Upper lobe of right lung (tissue), 1 donor: ENCODE results near the gene PPP1R3F. TPM values are rescaled to one million over a fixed set of nuclear protein-coding genes. Genes with fewer than 3 reads are reported as not detected.

Experiments used
- ATAC-seq: fragments of 200-7000 bp; cut with Tn5 transposase; one replicate; pipeline ENCODE4 v1.9.1; 2020; ENCODE audit warnings: mild to moderate bottlenecking, moderate library complexity
- DNase-seq: peaks from one replicate; pipeline ENCODE4 v3.0.0-alpha.2; 2020
- H3K27ac ChIP-seq: fragments of 200-600 bp; one replicate; pipeline ENCODE4 v1.8.0; 2022
- H3K27me3 ChIP-seq: fragments of 200-600 bp; one replicate; pipeline ENCODE4 v1.8.0; 2022; ENCODE audit warnings: mild to moderate bottlenecking
- H3K36me3 ChIP-seq: fragments of 200-600 bp; one replicate; pipeline ENCODE4 v1.8.0; 2022
- H3K4me1 ChIP-seq: fragments of 200-600 bp; one replicate; pipeline ENCODE4 v1.8.0; 2022
- H3K4me3 ChIP-seq: fragments of 200-600 bp; one replicate; pipeline ENCODE4 v1.8.0; 2022; ENCODE audit warnings: mild to moderate bottlenecking
- H3K9me3 ChIP-seq: fragments of 200-600 bp; one replicate; pipeline ENCODE4 v1.8.0; 2022
- intact Hi-C: fragments of 100-400 bp; cut with DNase I; formaldehyde crosslinking; loops from one replicate; pipeline ENCODE4 v1.11.0; 2022
- total RNA-seq: library from RNA; stranded (reverse); fragmentation: NEBNext Ultra II Directional; extraction: Animal tissue kit (Norgen Biotek cat#: 25700); gene quantifications from one replicate; pipeline ENCODE4 v1.2.1, GENCODE V29; 2021
- TF ChIP-seq, protein P1 (sequence below): fragments of 200-600 bp; IDR thresholded peaks from one replicate; pipeline ENCODE4 v1.8.0; 2022; ENCODE audit warnings: antibody characterized with exemption
- donor health status: DM: no; HTN: yes; CAD: no; lungs with severe emphysema.

Gene PPP1R3F
- total RNA-seq, 1 donor from 2014 or later, result 6.0 TPM

- no peaks in the 10 kb centered on the region for H3K9me3 ChIP-seq
- TF ChIP-seq, protein P1, sequence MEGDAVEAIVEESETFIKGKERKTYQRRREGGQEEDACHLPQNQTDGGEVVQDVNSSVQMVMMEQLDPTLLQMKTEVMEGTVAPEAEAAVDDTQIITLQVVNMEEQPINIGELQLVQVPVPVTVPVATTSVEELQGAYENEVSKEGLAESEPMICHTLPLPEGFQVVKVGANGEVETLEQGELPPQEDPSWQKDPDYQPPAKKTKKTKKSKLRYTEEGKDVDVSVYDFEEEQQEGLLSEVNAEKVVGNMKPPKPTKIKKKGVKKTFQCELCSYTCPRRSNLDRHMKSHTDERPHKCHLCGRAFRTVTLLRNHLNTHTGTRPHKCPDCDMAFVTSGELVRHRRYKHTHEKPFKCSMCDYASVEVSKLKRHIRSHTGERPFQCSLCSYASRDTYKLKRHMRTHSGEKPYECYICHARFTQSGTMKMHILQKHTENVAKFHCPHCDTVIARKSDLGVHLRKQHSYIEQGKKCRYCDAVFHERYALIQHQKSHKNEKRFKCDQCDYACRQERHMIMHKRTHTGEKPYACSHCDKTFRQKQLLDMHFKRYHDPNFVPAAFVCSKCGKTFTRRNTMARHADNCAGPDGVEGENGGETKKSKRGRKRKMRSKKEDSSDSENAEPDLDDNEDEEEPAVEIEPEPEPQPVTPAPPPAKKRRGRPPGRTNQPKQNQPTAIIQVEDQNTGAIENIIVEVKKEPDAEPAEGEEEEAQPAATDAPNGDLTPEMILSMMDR, result no peak
- H3K4me1 ChIP-seq, result no peaks in the 10 kb centered on the region
- intact Hi-C loops, result no loop called here
- no peak overlapping the region for H3K27ac ChIP-seq
- H3K36me3 ChIP-seq, result no peaks in the 10 kb centered on the region
- no peak for ATAC-seq
- no peak overlapping the region for H3K4me3 ChIP-seq
- H3K27me3 ChIP-seq, result no peaks in the 10 kb centered on the region
- no peak for DNase-seq
Measured at GRCh38 chrX:49262603-49263002, 7.0 kb upstream of the PPP1R3F start.

GRCh38 chrX:49263631-49264030, 6.0 kb upstream of the PPP1R3F start:
- no peak for DNase-seq
- TF ChIP-seq, protein P1, result no peak
- intact Hi-C loops, result no loop called here
- no peaks in the 10 kb centered on the region for H3K36me3 ChIP-seq
- H3K9me3 ChIP-seq, result no peaks in the 10 kb centered on the region
- H3K4me1 ChIP-seq, result no peaks in the 10 kb centered on the region
- no peaks in the 10 kb centered on the region for H3K27me3 ChIP-seq
- ATAC-seq, result no peak
- H3K27ac ChIP-seq, result no peak overlapping the region
- no peak overlapping the region for H3K4me3 ChIP-seq

GRCh38 chrX:49264460-49264859, 5.1 kb upstream of the PPP1R3F start, which contains the start of gene FOXP3:
Gene FOXP3, minus strand, starts transcription at chrX:49264710. Its CDS starts 6,205 bp downstream, at chrX:49258505.
- no peak within 1 kb of the TSS for H3K4me3 ChIP-seq
- H3K36me3 ChIP-seq, result no peaks in the 10 kb centered on the region
- intact Hi-C loops, result no loop called here
- H3K27ac ChIP-seq, result no peak within 1 kb of the TSS
- H3K4me1 ChIP-seq, result no peaks in the 10 kb centered on the region
- TF ChIP-seq, protein P1, result no peak
- H3K27me3 ChIP-seq, result no peaks in the 10 kb centered on the region
- no peaks in the 10 kb centered on the region for H3K9me3 ChIP-seq
- ATAC-seq (no peak), DNase-seq (no peak)

DNA sequence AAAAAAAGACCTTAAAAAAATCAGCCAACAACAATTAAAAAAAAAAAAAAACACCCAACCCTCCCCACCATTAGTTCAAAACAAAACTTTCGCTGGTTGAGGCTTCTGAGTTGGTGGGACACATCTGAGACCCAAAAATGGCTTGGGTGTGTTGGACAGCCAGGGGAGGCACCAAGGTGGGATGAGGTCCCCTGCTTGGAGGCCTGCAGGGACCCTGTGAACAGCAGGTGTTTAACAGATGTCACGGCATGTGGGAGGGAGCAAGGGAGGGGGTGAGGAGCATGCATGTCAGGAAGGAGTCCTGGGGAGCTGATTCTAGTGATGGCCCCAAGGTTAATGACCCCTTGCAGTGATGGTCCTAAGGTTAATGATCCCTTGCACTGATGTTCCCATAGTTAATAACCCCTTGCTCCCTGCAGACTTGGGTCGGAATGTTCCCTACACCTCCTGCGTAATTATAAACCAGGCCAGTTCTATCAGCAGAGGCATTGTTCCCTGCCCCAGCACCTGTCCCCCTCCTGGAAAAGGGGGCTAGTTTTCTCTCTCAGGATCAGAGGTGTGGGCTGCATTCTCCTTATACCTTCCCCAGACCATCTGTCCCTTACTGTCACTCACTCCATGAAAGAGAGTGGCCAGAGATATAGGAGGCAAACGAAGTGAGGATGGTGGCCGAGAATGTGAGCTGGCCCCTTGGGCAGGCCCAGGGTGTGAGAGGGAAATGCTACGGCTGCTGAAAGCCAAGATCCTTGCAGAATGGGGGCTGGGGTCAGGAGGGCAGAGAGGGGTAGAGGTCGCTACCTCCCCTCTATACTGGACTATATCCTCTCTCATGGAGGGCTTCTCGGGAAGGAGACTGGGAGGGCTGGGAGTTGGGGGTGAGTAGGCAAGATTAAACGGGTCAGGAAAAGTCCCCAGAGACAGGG, 2.8 kb upstream of the PPP1R3F start:
- intact Hi-C loops, result no loop called here

DNA sequence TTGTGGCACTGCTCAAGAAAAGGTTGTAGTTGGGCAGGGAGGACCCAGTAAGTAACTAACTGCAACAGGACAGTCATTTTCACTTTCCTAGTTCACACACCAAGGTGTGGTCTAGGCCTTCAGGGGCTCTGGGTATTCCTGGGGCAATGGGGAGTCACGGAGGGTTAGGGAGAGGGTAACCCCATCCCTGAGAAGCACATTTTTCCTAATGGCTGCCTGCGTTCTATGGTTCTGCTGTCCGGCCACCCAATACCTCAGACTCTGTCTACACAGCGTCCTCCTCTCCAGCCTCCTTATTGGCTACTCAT, 937 bp upstream of the PPP1R3F start:
- peaks cover 11% of the 10 kb centered on the region for H3K4me1 ChIP-seq
- peak overlapping the region; percentile 93 for H3K27ac ChIP-seq
- peak overlapping the region; percentile 53 for H3K4me3 ChIP-seq
- H3K9me3 ChIP-seq, result no peaks in the 10 kb centered on the region
- H3K27me3 ChIP-seq, result no peaks in the 10 kb centered on the region
- TF ChIP-seq, protein P1, result no peak
- intact Hi-C loops, result no loop called here
- ATAC-seq (no peak), DNase-seq (no peak)
- no peaks in the 10 kb centered on the region for H3K36me3 ChIP-seq

More for the DNA sequence above, 2.8 kb upstream of the PPP1R3F start:
- Histone ChIP-seq H3K4me3 (no peak overlapping the region), H3K27ac (no peak overlapping the region), H3K36me3 (no peaks in the 10 kb centered on the region), H3K27me3 (no peaks in the 10 kb centered on the region), H3K9me3 (no peaks in the 10 kb centered on the region), H3K4me1 (peaks cover 11% of the 10 kb centered on the region)
- TF ChIP-seq, protein P1, result no peak
- DNase-seq (no peak), ATAC-seq (no peak)
